Measurements from ENCODE around the gene ARL3.

Gene ARL3

GRCh38 chr10:102639537-102639936 lies 74.7 kb downstream of the ARL3 start:
- DNase-seq (ENCODE audit: low read depth): peak; percentile 33

- DNase-seq (ENCODE audit: low read depth): no peak
Observed at GRCh38 chr10:102635377-102635776, 78.8 kb downstream of the ARL3 start.

GRCh38 chr10:102634686-102635085 lies 79.5 kb downstream of the ARL3 start:
- peak; percentile 24 for DNase-seq (ENCODE audit: low read depth)

- DNase-seq (ENCODE audit: low read depth): no peak
Observed at GRCh38 chr10:102633848-102634247, 80.3 kb downstream of the ARL3 start.

GRCh38 chr10:102633287-102633686 lies 80.9 kb downstream of the ARL3 start:
- DNase-seq (ENCODE audit: low read depth): peak; percentile 88

DNA sequence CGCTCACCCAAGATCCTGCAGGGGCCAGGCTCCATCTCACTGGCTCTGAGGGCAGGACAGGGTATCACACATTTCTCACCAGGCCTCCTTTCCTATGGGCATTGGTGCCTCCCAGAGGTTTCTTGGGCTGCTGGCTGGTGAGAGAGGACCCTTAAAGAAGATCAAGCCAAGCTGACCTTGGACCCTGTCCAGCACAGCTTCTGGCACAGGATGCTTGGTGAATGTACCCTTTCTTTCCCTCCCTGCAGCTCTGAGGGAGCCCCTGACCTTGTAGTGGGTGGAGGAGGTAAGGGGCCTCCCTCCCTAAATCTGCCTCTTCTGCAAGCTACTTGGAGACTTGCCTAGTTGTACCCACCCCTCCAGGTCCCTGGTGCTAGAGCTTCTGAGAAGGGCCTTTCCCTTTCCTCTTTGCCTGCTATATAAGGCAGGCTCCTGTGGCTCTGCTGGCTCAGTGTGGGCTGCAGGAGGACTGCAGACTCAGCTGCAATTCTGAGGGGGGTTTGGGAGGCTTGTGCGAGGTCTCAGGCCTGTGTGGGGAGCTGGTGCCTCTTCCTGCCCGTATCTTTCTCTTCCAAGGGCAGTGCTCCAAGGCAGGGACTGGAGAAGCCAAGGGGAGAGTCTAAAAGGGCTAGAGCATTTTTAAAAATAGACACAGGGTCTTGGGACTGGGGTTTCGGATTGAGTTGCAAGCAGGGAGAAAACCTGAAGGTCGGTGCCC lies 81.6 kb downstream of the ARL3 start:
- DNase-seq (ENCODE audit: low read depth): peak; percentile 63

DNA sequence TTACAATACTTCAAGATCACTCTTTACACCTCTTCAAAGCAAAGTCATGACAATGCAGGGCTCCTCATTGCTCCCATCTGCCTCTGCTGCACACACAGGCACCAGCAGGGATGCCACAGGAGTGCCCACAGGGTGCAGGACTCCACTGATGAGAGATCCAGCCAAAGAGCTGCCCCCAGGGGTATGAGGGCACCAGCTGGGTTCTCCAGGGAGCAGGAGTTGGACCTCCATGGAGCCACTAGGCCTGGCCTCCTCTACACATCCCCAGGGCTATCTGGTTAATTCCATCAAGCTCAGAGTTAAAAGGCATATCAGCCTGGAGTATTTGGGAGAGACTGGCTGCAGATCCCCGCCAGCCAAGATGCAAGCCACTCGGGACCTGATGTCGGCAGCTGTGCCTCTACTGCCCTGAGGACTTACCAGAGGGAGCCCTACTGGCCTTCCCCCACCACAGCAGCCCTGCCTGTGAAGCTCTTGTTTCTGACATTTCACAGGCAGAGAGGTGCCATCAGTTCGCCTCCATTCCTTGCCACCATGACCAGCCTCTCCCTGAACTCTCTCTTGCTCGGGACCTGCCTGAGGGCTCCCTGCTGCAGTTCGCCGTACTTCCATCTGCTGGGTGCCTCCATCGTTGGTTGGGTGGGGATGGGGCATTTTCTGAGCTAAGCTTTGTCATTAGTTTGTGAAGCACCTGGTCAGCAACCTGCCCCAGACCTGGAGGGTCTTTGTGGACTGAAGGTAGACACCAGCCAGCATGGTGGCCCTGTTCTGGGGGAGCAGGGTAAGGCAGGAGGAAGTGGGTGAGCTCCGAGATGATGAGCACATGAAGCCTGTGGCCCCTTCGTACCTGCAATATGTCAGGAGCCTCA lies 82.4 kb downstream of the ARL3 start:
- DNase-seq (ENCODE audit: low read depth): no peak

DNA sequence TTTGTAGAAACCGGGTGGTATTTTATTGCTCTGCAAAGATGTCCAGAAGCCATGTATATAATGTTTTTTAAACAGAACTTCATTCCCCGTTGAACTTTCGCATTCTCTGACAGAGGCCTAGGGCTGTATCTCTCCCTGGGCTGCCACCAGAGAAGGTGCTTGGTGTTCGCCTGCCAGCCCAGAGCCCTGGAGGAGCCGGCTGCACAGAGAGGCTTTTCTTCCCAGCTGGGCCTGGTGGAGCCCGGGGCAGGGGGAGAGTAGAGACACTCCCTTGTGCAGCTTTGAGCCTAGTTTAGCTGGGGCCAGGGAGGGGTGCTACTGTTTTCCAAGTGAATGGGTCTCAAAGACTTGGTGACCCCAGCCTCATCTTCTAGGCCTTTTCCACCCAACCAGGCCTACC lies 83.5 kb downstream of the ARL3 start:
- no peak for DNase-seq (ENCODE audit: low read depth)

- DNase-seq (ENCODE audit: low read depth): peak; percentile 97
Observed at GRCh38 chr10:102629661-102630614, 84.3 kb downstream of the ARL3 start.

DNA sequence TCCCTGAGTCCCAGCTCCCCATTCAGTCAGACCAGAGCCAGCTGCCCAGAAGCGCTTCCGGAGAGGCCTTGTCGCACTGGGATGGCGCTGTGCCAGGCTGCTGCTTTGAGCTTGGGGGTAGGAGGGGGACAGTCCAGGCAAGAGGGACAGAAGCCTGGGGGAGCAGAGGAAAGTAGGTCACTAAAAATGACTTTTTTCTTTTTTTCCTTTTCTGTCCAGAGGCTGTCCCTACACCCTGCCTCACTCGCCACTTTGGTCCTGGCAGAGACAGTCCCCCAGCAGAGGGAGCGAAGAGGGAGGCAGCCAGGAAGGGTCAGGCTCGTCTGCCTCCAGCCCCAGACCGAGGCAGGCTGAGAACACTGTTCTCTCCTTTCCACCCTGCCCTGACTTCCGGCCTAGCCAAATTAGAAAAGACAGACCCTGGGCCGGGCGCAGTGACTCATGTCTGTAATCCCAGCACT lies 85.7 kb downstream of the ARL3 start:
- DNase-seq (ENCODE audit: low read depth): peak; percentile 51

GRCh38 chr10:102627736-102628293 lies 86.4 kb downstream of the ARL3 start:
- peak; percentile 80 for DNase-seq (ENCODE audit: low read depth)

DNA sequence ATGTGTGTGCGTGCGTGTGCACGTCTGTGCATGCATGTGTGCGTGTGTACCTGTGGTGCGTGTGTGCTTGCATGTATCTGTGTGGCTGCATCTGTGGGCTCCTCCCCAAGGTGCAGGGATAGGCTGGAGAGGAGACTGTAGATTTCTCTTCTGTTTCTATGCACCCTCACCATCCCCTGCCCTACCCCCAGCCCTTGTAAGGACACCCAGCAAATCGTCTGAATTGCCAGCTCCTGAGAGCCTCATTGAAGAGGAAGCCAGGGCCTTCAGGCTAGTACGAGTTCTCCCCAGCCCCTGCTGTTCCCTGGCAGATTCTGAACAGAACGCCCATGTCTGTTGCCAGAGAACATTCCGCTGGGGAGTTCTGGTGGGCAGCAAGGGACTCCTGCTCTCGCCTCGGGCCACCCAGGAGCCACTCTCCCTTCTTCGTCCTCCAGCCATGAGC lies 86.9 kb downstream of the ARL3 start:
- no peak for DNase-seq (ENCODE audit: low read depth)

- no peak for DNase-seq (ENCODE audit: low read depth)
Observed at GRCh38 chr10:102626026-102626685, 88.0 kb downstream of the ARL3 start.

DNA sequence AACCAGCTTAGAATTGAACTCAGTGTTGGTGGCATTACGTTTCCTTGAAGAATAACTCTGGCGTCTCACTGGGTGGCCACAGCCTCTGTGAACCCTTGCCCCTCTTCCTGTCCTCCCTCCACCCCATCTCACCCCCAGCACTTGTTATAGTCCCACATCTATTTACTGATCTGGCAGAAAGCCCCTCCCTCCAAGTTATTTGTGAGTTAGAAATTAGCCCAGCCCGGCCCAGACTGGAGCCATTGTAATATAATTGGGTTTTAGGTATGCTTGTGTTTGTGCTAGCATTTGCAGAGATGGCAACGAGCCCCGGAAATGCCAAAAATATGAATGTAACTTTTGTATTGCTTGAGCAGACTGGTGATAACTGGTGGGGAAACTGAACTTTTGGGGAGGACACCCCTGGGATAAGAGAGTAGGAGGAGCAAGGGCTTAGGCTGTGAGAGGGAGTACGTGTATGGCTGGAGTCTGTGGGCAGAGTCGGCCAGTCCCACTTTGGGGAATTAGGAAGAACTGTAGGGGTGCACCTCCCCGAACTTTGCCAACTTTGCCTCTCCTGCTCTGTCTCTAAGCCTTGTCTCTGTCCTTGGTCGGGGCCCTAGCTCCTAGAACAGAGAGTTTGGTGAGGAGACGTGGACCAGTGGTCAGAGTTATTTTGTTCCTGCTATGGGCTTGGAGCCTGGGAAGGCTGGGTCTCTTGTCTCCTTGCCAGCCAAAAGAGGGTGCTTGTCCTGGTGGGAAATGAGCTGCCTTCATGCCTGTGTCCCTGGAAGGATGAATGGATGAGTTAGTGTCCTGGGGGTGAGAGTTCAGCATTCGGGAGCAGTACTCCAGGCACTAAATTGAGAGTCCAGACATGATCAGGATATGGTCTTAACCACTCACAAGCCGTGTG lies 89.2 kb downstream of the ARL3 start:
- DNase-seq (ENCODE audit: low read depth): no peak

DNA sequence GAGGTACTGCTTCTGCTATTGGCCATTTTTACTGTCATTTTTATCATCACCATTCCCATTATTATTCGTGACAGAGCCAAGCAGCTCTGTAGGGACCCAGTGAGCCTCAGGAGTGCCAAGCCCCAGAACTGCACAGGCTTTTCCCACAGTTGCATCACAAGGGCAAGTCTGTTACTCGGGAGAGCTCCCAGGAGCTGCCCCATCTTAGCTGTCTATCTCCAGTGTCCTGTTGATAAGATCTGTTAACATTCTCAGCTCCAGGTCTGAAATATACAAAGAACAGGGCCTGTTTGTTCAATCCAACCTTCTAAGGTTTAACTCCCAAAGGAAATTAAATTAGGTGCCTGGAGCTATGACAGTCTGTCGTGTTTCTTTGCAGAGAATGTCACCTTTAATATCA lies 90.1 kb downstream of the ARL3 start:
- no peak for DNase-seq (ENCODE audit: low read depth)

All from EH (cell line).